ENCODE measurements around the gene NELL1.

Gene NELL1

DNA sequence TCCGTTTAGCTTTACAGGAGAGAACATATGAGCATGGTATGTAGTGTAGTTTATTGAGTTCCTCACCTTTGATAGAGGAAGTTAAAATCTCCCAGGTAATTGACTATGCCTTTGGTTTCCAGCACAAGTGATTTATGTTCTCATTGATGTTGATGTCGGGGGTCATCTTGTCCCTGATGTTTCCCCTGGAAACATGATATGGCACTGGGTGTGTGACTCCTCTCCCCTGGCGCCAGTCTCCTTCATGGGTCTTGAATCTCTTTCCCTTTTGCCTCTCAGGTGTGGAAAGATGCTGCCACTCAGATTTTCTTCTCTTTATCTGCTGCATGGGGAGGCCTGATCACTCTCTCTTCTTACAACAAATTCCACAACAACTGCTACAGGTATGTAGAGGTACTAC lies 41.7 kb upstream of the NELL1 start:
- TF ChIP-seq, protein P1, sequence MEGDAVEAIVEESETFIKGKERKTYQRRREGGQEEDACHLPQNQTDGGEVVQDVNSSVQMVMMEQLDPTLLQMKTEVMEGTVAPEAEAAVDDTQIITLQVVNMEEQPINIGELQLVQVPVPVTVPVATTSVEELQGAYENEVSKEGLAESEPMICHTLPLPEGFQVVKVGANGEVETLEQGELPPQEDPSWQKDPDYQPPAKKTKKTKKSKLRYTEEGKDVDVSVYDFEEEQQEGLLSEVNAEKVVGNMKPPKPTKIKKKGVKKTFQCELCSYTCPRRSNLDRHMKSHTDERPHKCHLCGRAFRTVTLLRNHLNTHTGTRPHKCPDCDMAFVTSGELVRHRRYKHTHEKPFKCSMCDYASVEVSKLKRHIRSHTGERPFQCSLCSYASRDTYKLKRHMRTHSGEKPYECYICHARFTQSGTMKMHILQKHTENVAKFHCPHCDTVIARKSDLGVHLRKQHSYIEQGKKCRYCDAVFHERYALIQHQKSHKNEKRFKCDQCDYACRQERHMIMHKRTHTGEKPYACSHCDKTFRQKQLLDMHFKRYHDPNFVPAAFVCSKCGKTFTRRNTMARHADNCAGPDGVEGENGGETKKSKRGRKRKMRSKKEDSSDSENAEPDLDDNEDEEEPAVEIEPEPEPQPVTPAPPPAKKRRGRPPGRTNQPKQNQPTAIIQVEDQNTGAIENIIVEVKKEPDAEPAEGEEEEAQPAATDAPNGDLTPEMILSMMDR (IDR thresholded peaks at IDR 0.05; ENCODE audit: low read depth, low read length) = no peak
- no peak overlapping the region for H3K4me3 ChIP-seq (replicated peaks in 1 of 2; ENCODE audit: low read depth in 2 of 2, low read length in 2 of 2)

DNA sequence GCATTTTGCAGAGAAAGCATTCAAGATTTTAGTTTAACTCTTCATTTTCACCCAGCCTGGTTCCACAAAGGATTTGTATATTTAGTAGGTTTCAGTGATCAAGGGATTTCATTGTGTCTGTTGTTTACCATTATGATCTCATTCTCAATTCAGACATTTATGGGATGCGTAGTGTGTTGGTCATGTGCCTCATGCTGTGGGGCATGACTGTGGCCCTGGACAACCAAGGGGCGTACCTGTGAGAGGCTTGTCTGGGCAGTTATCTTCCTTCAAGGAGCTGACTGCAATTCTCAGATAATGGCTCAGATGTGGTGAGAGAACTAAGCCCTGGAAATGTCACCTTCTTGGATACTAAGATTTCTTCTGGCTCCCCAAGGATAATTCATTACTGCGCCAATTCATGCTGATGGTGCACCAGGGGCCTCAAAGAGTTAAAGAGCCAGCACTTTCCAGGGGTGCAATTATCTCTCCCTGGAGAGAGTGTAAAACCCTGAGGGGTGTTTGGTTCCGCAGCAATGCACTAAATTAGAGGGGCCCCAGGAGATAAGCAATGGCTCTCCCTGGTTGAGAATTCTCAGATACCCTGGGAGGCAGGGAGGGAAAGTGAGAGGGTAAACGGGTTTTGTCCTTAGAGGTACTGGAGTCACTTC lies 37.7 kb upstream of the NELL1 start:
- DNase-seq (ENCODE audit: low read depth in 2 of 2) = no peak
- no peak overlapping the region for H3K4me3 ChIP-seq (replicated peaks in 1 of 2; ENCODE audit: low read depth in 2 of 2, low read length in 2 of 2)
- TF ChIP-seq, protein P1 (IDR thresholded peaks at IDR 0.05; ENCODE audit: low read depth, low read length) = no peak

More for the DNA sequence above, 41.7 kb upstream of the NELL1 start:
- DNase-seq (ENCODE audit: low read depth in 2 of 2) = no peak

DNA sequence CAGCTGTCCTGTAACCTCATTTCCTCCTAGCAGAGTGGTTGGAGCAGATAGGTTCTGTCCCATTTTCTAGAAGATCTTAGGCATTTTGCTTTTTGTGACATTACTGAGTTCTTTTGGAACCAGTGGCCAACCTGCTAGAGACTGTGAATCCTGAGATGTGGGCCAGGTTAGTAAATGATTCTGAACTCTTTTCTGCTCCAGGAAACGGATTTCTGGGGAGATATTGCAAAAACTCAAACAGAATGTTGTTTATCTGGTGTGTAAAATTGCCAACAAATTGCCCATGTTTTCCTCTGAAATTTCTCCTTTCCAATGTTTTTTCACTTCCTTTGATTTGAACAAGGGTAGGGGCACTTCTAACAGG lies 37.2 kb upstream of the NELL1 start:
- H3K4me3 ChIP-seq (replicated peaks in 1 of 2; ENCODE audit: low read depth in 2 of 2, low read length in 2 of 2) = no peak overlapping the region
- no peak for DNase-seq (ENCODE audit: low read depth in 2 of 2)
- TF ChIP-seq, protein P1 (IDR thresholded peaks at IDR 0.05; ENCODE audit: low read depth, low read length) = no peak

DNA sequence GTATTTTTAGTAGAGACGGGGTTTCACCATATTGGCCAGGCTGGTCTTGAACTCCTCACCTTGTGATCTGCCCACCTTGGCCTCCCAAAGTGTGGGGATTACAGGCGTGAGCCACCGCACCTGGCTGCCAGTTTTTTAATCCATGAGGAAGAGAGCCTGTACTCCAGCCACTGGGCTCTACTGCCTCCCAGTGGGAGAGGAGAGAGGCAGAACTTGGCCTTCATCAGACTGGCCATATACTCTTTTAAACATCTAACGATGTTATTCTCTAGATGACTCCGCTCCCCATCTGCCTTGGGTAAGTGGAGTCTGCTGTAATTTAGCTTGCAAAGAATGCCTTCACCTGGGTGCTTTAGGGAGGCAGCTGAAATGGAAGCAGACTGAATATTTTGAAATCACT lies 35.3 kb upstream of the NELL1 start:
- no peak overlapping the region for H3K4me3 ChIP-seq (replicated peaks in 1 of 2; ENCODE audit: low read depth in 2 of 2, low read length in 2 of 2)
- peak in 1 of 2 donors; percentile 16 for DNase-seq (ENCODE audit: low read depth in 2 of 2)
- TF ChIP-seq, protein P1 (IDR thresholded peaks at IDR 0.05; ENCODE audit: low read depth, low read length) = peak; percentile 43

GRCh38 chr11:20634781-20635180 lies 34.6 kb upstream of the NELL1 start:
- no peak overlapping the region for H3K4me3 ChIP-seq (replicated peaks in 1 of 2; ENCODE audit: low read depth in 2 of 2, low read length in 2 of 2)
- no peak for DNase-seq (ENCODE audit: low read depth in 2 of 2)
- TF ChIP-seq, protein P1 (IDR thresholded peaks at IDR 0.05; ENCODE audit: low read depth, low read length) = no peak

GRCh38 chr11:20638074-20638473 lies 31.3 kb upstream of the NELL1 start:
- DNase-seq (ENCODE audit: low read depth in 2 of 2) = no peak
- H3K4me3 ChIP-seq (replicated peaks in 1 of 2; ENCODE audit: low read depth in 2 of 2, low read length in 2 of 2) = no peak overlapping the region
- TF ChIP-seq, protein P1 (IDR thresholded peaks at IDR 0.05; ENCODE audit: low read depth, low read length) = no peak

DNA sequence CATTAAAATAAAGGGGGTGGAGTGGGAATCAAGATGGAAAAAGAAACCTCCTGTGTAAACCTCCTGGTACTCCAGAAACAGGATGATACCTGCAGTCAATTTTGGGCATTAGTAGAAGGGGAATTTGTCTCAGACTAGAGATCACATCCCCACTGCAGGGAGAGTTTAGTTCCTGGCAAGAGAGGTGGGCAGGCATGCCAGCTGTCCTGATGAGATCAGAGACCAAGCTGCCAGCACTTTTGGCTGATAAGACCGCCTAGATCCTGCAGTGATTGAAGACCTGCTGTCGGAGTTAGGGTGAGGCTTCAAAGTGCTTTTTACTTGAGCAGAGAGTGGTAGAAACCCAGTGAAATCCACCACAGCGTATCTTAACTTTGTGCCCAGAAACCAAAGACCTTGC lies 29.7 kb upstream of the NELL1 start:
- H3K4me3 ChIP-seq (replicated peaks in 1 of 2; ENCODE audit: low read depth in 2 of 2, low read length in 2 of 2) = no peak overlapping the region
- TF ChIP-seq, protein P1 (IDR thresholded peaks at IDR 0.05; ENCODE audit: low read depth, low read length) = no peak
- DNase-seq (ENCODE audit: low read depth in 2 of 2) = no peak

Measured in cardiac fibroblast (primary cell).